ENCODE results near the gene AUTS2. TPM values are rescaled to one million over a fixed set of nuclear protein-coding genes. Genes with fewer than 3 reads are reported as not detected.

AUTS2 gene
- total RNA-seq, 1 donor from 2014 or later, result 9.9 TPM

- TF ChIP-seq CTCF (IDR thresholded peaks at IDR 0.05; ENCODE audit: insufficient read depth, low read length, poor library complexity, severe bottlenecking), result no peak
- DNase-seq (ENCODE audit: low read depth), result no peak
- Histone ChIP-seq H3K4me3 (ENCODE audit: low read depth, low read length) (no peak overlapping the region), H3K27me3 (ENCODE audit: control insufficient read depth, insufficient read depth, low read length) (no peaks in the 10 kb centered on the region), H3K36me3 (ENCODE audit: control insufficient read depth, insufficient read depth, low read length) (no peaks in the 10 kb centered on the region)
Measured at GRCh38 chr7:70097645-70098044, 499.4 kb downstream of the AUTS2 start.

GRCh38 chr7:70098133-70098561, 499.9 kb downstream of the AUTS2 start:
- no peak for TF ChIP-seq CTCF (IDR thresholded peaks at IDR 0.05; ENCODE audit: insufficient read depth, low read length, poor library complexity, severe bottlenecking)
- DNase-seq (ENCODE audit: low read depth), result no peak

GRCh38 chr7:70098905-70099672, 500.8 kb downstream of the AUTS2 start:
- DNase-seq (ENCODE audit: low read depth), result no peak
- TF ChIP-seq CTCF (IDR thresholded peaks at IDR 0.05; ENCODE audit: insufficient read depth, low read length, poor library complexity, severe bottlenecking), result no peak
- H3K36me3 ChIP-seq (ENCODE audit: control insufficient read depth, insufficient read depth, low read length), result no peaks in the 10 kb centered on the region
- H3K4me3 ChIP-seq (ENCODE audit: low read depth, low read length), result no peak overlapping the region
- H3K27me3 ChIP-seq (ENCODE audit: control insufficient read depth, insufficient read depth, low read length), result no peaks in the 10 kb centered on the region

More at GRCh38 chr7:70098133-70098561, 499.9 kb downstream of the AUTS2 start:
- Histone ChIP-seq H3K4me3 (ENCODE audit: low read depth, low read length) (no peak overlapping the region), H3K27me3 (ENCODE audit: control insufficient read depth, insufficient read depth, low read length) (no peaks in the 10 kb centered on the region), H3K36me3 (ENCODE audit: control insufficient read depth, insufficient read depth, low read length) (no peaks in the 10 kb centered on the region)

GRCh38 chr7:70104243-70104642, 506.0 kb downstream of the AUTS2 start:
- DNase-seq (ENCODE audit: low read depth), result no peak
- Histone ChIP-seq H3K4me3 (ENCODE audit: low read depth, low read length) (no peak overlapping the region), H3K36me3 (ENCODE audit: control insufficient read depth, insufficient read depth, low read length) (no peaks in the 10 kb centered on the region), H3K27me3 (ENCODE audit: control insufficient read depth, insufficient read depth, low read length) (no peaks in the 10 kb centered on the region)
- TF ChIP-seq CTCF (IDR thresholded peaks at IDR 0.05; ENCODE audit: insufficient read depth, low read length, poor library complexity, severe bottlenecking), result no peak

- no peak for DNase-seq (ENCODE audit: low read depth)
- H3K36me3 ChIP-seq (ENCODE audit: control insufficient read depth, insufficient read depth, low read length), result no peaks in the 10 kb centered on the region
- no peaks in the 10 kb centered on the region for H3K27me3 ChIP-seq (ENCODE audit: control insufficient read depth, insufficient read depth, low read length)
- H3K4me3 ChIP-seq (ENCODE audit: low read depth, low read length), result no peak overlapping the region
- no peak for TF ChIP-seq CTCF (IDR thresholded peaks at IDR 0.05; ENCODE audit: insufficient read depth, low read length, poor library complexity, severe bottlenecking)
Measured at GRCh38 chr7:70113078-70113477, 514.8 kb downstream of the AUTS2 start.

GRCh38 chr7:70113536-70113935, 515.3 kb downstream of the AUTS2 start:
- TF ChIP-seq CTCF (IDR thresholded peaks at IDR 0.05; ENCODE audit: insufficient read depth, low read length, poor library complexity, severe bottlenecking), result no peak

More at GRCh38 chr7:70113536-70113935, 515.3 kb downstream of the AUTS2 start:
- no peak overlapping the region for H3K4me3 ChIP-seq (ENCODE audit: low read depth, low read length)
- H3K27me3 ChIP-seq (ENCODE audit: control insufficient read depth, insufficient read depth, low read length), result no peaks in the 10 kb centered on the region
- no peaks in the 10 kb centered on the region for H3K36me3 ChIP-seq (ENCODE audit: control insufficient read depth, insufficient read depth, low read length)
- no peak for DNase-seq (ENCODE audit: low read depth)

Data from kidney epithelial cell (primary cell).